Transverse colon (tissue), 4 donors: ENCODE measurements around the gene LAP3. TPM values are rescaled to one million over a fixed set of nuclear protein-coding genes. Genes with fewer than 3 reads are reported as not detected.

Experiments
- DNase-seq: peaks from one replicate; pipeline ENCODE4 v3.0.0-alpha.2; 2019
- H3K27ac ChIP-seq, 4 donors: fragments of 200-600 bp; sonication (generic); 2 replicates each; pipeline ENCODE4 v1.5.1; 2016 to 2018; ENCODE audit warnings: inconsistent platforms in 4 of 4
- H3K27me3 ChIP-seq: fragments of 200-600 bp; sonication (generic); 2 replicates; pipeline ENCODE4 v1.5.1; 2017; ENCODE audit warnings: inconsistent platforms
- H3K36me3 ChIP-seq, 4 donors: fragments of 200-600 bp; sonication (generic); 2 replicates each; pipeline ENCODE4 v1.5.1; 2017 to 2019; ENCODE audit warnings: inconsistent platforms in 4 of 4
- H3K4me1 ChIP-seq, 4 donors: fragments of 200-600 bp; sonication (generic); 2 replicates each; pipeline ENCODE4 v1.5.1; 2017 to 2020; ENCODE audit warnings: inconsistent platforms in 4 of 4
- H3K4me3 ChIP-seq, 4 donors: fragments of 200-600 bp; sonication (generic); 1 replicate in 1 of 4; 2 replicates in 3 of 4; pipeline versions ENCODE4 v1.5.1 to v1.6.1; 2017 to 2019; ENCODE audit warnings: inconsistent platforms in 4 of 4
- H3K9me3 ChIP-seq, 2 donors: fragments of 200-600 bp; sonication (generic); 2 replicates each; pipeline ENCODE4 v1.5.1; 2017 to 2019; ENCODE audit warnings: inconsistent platforms in 2 of 2
- EP300 ChIP-seq: sonication (generic); formaldehyde crosslinking; IDR thresholded peaks from one replicate; pipeline ENCODE4 v1.6.1; 2017; ENCODE audit warnings: antibody characterized with exemption, low read depth
- POLR2A ChIP-seq: fragments of 450-650 bp; IDR thresholded peaks from one replicate; pipeline ENCODE4 v1.6.1; 2016; ENCODE audit warnings: antibody characterized with exemption, mild to moderate bottlenecking, moderate library complexity
- POLR2AphosphoS5 ChIP-seq, 3 donors: sonication (generic); formaldehyde crosslinking; IDR thresholded peaks; one replicate each; pipeline ENCODE4 v1.6.1; 2016; ENCODE audit warnings: antibody characterized with exemption in 3 of 3
- WGBS, 2 donors: methylation state at CpG; one replicate each; pipeline ENCODE4 v1.1.5; 2018; ENCODE audit warnings: low coverage in 1 of 2; 5-methylcytosine and 5-hydroxymethylcytosine counted together
- in situ Hi-C, 4 donors: fragments of 200-750 bp; cut with MboI; loops; one replicate each; pipeline versions ENCODE4 v1.15.0 to v1.15.1; 2017; ENCODE audit warnings: low sequenced_read_pairs in 3 of 4, low pct_ligation_motif_present in 1 of 4, low pct_unique_long_range_greater_than_20kb in 1 of 4
- intact Hi-C: fragments of 100-400 bp; cut with DNase I; formaldehyde crosslinking; loops from one replicate; pipeline ENCODE4 v1.15.1; 2023; ENCODE audit warnings: low total_unique reads
- total RNA-seq, 4 donors: library from RNA; depleted of rRNA; stranded (reverse); fragments of >200 nt; gene quantifications; one replicate each; pipeline ENCODE4 v1.1.0, GENCODE V29; 2016
- TF ChIP-seq, protein P1 (sequence below), 5 experiments: fragments of 200-600 bp in 3 of 5; fragments of 450-650 bp in 2 of 5; sonication (generic) in 3 of 5; IDR thresholded peaks; 1 replicate in 2 of 5; 2 replicates in 3 of 5; pipeline ENCODE4 v1.5.1; 2016 to 2017; ENCODE audit warnings: antibody characterized with exemption in 5 of 5, inconsistent platforms in 3 of 5, mild to moderate bottlenecking in 2 of 5, moderate library complexity in 1 of 5

The LAP3 gene
- total RNA-seq, 4 donors from 2014 or later = 53.5 to 85.0 (median 56.0) TPM

DNA sequence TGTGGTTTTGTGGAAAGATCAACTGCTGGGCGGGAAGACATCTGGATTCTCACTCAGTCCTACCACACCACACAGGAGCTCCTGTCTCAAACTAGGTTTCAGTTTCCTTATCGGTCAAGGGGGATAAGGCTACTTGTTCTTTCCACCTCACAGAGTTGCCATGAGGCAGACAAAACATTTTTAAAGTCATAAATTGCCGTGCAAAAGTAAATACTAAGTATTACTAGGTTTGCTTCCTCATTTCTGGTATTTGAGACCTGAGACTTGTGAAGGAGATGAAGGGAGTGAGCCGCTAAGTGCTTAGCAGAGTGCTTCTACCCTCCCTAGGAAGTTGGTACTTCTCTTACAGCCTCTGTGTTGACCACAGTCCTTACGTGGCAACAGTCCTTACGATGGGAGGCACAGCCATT lies 1.5 kb downstream of the LAP3 start:
- Histone ChIP-seq H3K4me1 (peaks cover 0 to 36% (median 20%) of the 10 kb centered on the region in 4 donors), H3K27ac (peak overlapping the region; percentile 92 to 98 (median 97)), H3K4me3 (peak overlapping the region in 3 of 4 donors; percentile 69 to 87 (median 83)), H3K27me3 (no peaks in the 10 kb centered on the region), H3K9me3 (no peaks in the 10 kb centered on the region), H3K36me3 (peaks cover 0 to 21% (median 10%) of the 10 kb centered on the region in 4 donors)
- in situ Hi-C loops = loop anchor here in 3 of 4 donors (5.0 to 25.0 kb wide), 3 partner anchors 39 to 434 kb away; partner anchors contain the start of genes LCORL (in 2 of the 3), DCAF16 (in 1 of the 3) and NCAPG (in 1 of the 3)
- no peak for TF ChIP-seq POLR2AphosphoS5 (IDR thresholded peaks at IDR 0.05)
- TF ChIP-seq, protein P1, sequence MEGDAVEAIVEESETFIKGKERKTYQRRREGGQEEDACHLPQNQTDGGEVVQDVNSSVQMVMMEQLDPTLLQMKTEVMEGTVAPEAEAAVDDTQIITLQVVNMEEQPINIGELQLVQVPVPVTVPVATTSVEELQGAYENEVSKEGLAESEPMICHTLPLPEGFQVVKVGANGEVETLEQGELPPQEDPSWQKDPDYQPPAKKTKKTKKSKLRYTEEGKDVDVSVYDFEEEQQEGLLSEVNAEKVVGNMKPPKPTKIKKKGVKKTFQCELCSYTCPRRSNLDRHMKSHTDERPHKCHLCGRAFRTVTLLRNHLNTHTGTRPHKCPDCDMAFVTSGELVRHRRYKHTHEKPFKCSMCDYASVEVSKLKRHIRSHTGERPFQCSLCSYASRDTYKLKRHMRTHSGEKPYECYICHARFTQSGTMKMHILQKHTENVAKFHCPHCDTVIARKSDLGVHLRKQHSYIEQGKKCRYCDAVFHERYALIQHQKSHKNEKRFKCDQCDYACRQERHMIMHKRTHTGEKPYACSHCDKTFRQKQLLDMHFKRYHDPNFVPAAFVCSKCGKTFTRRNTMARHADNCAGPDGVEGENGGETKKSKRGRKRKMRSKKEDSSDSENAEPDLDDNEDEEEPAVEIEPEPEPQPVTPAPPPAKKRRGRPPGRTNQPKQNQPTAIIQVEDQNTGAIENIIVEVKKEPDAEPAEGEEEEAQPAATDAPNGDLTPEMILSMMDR (IDR thresholded peaks at IDR 0.05) = no peak
- no peak for TF ChIP-seq EP300
- WGBS, 2 donors = 23 to 24% methylated on average over 4 to 6 of the region's 6 CpGs
- no peak for DNase-seq
- intact Hi-C loops = no loop called here

DNA sequence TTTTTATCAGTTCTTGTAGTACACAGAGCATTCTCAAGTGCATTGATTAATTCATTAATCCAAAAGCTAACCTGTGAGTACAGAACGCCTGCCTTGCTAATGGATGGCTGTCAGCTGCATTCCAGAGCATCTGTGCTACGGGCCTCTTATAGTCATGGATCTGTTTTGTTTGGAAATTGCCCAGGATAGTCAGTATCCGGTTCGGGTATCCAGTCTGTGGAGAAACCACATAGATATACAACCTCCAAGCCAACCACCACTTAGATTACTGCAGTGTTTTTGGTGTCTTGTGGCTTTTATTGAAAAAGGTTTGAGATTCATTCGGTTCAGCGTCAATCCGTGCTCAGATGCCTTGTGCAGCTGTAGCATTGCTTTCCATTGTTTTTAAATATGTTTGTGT lies 4.0 kb downstream of the LAP3 start:
- TF ChIP-seq, protein P1 (IDR thresholded peaks at IDR 0.05) = no peak
- TF ChIP-seq EP300 = no peak
- TF ChIP-seq POLR2A = no peak
- TF ChIP-seq POLR2AphosphoS5 (IDR thresholded peaks at IDR 0.05) = no peak
- H3K36me3 ChIP-seq = peaks cover 0 to 44% (median 20%) of the 10 kb centered on the region in 4 donors
- DNase-seq = no peak
- in situ Hi-C loops (loop anchor here in 2 of 4 donors (25.0 kb wide), 2 partner anchors 231 to 431 kb away; partner anchors contain the start of genes LCORL (in 2 of the 2), DCAF16 (in 1 of the 2) and NCAPG (in 1 of the 2)), intact Hi-C loops (no loop called here)
- no peaks in the 10 kb centered on the region for H3K27me3 ChIP-seq
- no peak overlapping the region for H3K4me3 ChIP-seq
- H3K27ac ChIP-seq = peak overlapping the region in 1 of 4 donors; percentile 97
- 72 to 84% methylated on average over 6 to 7 of the region's 7 CpGs for WGBS, 2 donors
- no peaks in the 10 kb centered on the region for H3K9me3 ChIP-seq
- H3K4me1 ChIP-seq = peaks cover 0 to 36% (median 20%) of the 10 kb centered on the region in 4 donors

DNA sequence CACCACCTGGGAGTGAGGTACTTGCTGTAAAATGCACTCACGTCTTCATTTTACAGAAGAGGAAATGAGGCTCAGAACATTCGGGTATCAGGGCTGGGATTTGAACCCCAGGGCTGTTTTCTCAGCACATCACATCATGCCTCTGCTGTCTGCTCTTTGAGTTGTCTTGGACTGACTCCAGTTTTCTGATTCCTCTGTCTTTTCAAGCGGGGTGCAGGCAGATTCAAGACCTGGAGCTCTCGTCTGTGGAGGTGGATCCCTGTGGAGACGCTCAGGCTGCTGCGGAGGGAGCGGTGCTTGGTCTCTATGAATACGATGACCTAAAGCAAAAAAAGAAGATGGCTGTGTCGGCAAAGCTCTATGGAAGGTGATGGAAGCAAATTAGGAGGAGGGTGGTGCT lies 6.3 kb downstream of the LAP3 start:
- no peak overlapping the region for H3K4me3 ChIP-seq
- H3K27me3 ChIP-seq = no peaks in the 10 kb centered on the region
- no peak for DNase-seq
- WGBS, 2 donors = 94 to 100% methylated on average over 6 to 9 of the region's 9 CpGs
- H3K4me1 ChIP-seq = peaks cover 0 to 27% (median 10%) of the 10 kb centered on the region in 4 donors
- H3K9me3 ChIP-seq = no peaks in the 10 kb centered on the region
- H3K36me3 ChIP-seq = peaks cover 0 to 61% (median 26%) of the 10 kb centered on the region in 4 donors
- in situ Hi-C loops (loop anchor here in 2 of 4 donors (25.0 kb wide), 2 partner anchors 229 to 429 kb away; partner anchors contain the start of genes LCORL (in 2 of the 2), DCAF16 (in 1 of the 2) and NCAPG (in 1 of the 2)), intact Hi-C loops (no loop called here)
- no peak overlapping the region for H3K27ac ChIP-seq
- TF ChIP-seq POLR2AphosphoS5 (IDR thresholded peaks at IDR 0.05) (no peak), EP300 (no peak), POLR2A (no peak)
- TF ChIP-seq, protein P1 (IDR thresholded peaks at IDR 0.05) = no peak

DNA sequence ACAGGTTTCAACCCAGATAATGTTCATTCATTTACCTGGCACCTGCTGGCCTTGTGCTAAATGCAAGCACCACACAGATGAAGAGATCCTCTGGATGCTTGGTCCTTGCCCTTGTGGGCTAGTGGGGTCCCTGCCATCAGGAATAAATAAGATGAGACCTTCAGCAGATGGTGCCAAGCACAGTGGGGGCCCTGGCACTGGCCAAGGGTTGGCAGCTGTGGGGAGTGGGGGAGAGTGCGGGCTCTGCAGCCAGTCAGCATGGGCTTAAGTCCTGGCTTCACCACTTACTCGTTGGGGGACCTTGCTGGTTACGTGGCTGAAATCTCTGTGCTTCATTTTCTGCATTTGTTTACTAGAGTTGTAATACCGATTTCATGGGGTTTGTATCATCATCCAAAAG lies 6.9 kb downstream of the LAP3 start:
- WGBS, 2 donors = 94% methylated on average over 4 of the region's 4 CpGs; no CpG with 5 or more reads in 1 of the 2 donors

More for the DNA sequence above, 6.9 kb downstream of the LAP3 start:
- DNase-seq = no peak
- Histone ChIP-seq H3K9me3 (no peaks in the 10 kb centered on the region), H3K36me3 (peaks cover 0 to 68% (median 29%) of the 10 kb centered on the region in 4 donors), H3K4me1 (peaks cover 0 to 20% (median 6%) of the 10 kb centered on the region in 4 donors), H3K27ac (no peak overlapping the region), H3K27me3 (no peaks in the 10 kb centered on the region), H3K4me3 (no peak overlapping the region)
- intact Hi-C loops (no loop called here), in situ Hi-C loops (loop anchor here in 2 of 4 donors (25.0 kb wide), 2 partner anchors 228 to 428 kb away; partner anchors contain the start of genes LCORL (in 2 of the 2), DCAF16 (in 1 of the 2) and NCAPG (in 1 of the 2))
- TF ChIP-seq, protein P1 (IDR thresholded peaks at IDR 0.05) = no peak
- TF ChIP-seq POLR2A (no peak), POLR2AphosphoS5 (IDR thresholded peaks at IDR 0.05) (no peak), EP300 (no peak)
